Thyroid gland (tissue), 4 donors: Measurements from ENCODE around the gene LRMDA.

ENCODE experiments used
- POLR2A ChIP-seq, 2 donors: fragments of 450-650 bp; IDR thresholded peaks; one replicate each; pipeline ENCODE4 v1.6.1; 2017; ENCODE audit warnings: antibody characterized with exemption in 2 of 2, mild to moderate bottlenecking in 2 of 2, moderate library complexity in 1 of 2
- TF ChIP-seq, protein P1 (sequence below), 6 experiments: fragments of 200-600 bp in 3 of 6; fragments of 450-650 bp in 3 of 6; sonication (generic) in 3 of 6; IDR thresholded peaks; one replicate each; pipeline ENCODE4 v1.5.1; 2016 to 2019; ENCODE audit warnings: antibody characterized with exemption in 6 of 6, mild to moderate bottlenecking in 2 of 6, inconsistent platforms in 1 of 6, moderate library complexity in 1 of 6

DNA sequence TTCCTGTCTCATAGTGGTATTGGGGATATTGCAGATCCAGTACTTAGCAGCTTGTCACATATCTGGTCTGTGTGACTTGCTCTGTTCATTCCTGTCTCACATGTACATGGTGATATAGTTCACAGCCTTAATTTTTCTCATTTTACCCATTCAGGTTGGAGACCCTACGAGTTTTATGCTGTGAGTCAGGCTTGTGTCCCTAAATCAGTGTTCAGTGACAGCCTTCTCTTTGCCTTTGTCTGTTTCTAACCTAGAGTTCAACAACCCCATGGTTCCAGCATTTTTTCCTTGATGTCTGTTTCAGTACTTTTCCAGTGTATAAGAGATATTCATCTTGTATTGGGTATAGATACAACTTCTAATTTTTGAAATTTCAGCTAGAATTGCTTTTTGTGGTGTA is 1016.2 kb downstream of the LRMDA start:
- TF ChIP-seq, protein P1, sequence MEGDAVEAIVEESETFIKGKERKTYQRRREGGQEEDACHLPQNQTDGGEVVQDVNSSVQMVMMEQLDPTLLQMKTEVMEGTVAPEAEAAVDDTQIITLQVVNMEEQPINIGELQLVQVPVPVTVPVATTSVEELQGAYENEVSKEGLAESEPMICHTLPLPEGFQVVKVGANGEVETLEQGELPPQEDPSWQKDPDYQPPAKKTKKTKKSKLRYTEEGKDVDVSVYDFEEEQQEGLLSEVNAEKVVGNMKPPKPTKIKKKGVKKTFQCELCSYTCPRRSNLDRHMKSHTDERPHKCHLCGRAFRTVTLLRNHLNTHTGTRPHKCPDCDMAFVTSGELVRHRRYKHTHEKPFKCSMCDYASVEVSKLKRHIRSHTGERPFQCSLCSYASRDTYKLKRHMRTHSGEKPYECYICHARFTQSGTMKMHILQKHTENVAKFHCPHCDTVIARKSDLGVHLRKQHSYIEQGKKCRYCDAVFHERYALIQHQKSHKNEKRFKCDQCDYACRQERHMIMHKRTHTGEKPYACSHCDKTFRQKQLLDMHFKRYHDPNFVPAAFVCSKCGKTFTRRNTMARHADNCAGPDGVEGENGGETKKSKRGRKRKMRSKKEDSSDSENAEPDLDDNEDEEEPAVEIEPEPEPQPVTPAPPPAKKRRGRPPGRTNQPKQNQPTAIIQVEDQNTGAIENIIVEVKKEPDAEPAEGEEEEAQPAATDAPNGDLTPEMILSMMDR (IDR thresholded peaks at IDR 0.05) = no peak
- no peak for TF ChIP-seq POLR2A (IDR thresholded peaks at IDR 0.05)
